CD1c-positive myeloid dendritic cell (primary cell): ENCODE measurements around the gene CBX6.

ENCODE experiments used
- DNase-seq: peaks from one replicate; pipeline ENCODE4 v3.0.0-alpha.2; 2016; ENCODE audit errors: extremely low spot score

CBX6 gene

GRCh38 chr22:38840129-38840528, 31.9 kb downstream of the CBX6 start:
- DNase-seq = no peak

- DNase-seq = no peak
These were observed 32.3 kb downstream of the CBX6 start for GRCh38 chr22:38839686-38840085.

DNA sequence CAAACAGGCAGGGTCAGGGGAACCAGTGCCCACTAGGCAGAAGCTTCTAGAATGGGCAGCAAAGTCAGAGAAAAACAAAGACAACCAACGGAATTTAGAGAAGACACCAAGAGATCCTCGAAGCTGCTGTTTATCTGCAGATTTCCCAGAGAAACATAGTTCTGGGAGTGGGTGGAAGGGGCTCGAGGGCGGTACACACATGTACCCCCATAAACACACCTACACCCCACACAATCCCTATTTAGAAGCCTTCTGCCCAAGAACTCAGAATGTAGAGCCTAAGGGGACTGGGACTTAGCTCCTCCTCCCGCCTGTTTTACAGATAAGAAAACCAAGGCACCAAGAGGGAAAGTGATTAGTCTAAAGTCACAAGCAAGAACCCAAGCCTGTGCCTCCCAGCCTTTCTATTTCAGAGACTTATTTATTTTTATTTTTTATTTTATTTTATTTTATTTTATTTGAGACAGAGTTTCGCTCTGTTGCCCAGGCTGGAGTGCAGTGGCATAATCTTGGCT, 34.5 kb downstream of the CBX6 start:
- no peak for DNase-seq

DNA sequence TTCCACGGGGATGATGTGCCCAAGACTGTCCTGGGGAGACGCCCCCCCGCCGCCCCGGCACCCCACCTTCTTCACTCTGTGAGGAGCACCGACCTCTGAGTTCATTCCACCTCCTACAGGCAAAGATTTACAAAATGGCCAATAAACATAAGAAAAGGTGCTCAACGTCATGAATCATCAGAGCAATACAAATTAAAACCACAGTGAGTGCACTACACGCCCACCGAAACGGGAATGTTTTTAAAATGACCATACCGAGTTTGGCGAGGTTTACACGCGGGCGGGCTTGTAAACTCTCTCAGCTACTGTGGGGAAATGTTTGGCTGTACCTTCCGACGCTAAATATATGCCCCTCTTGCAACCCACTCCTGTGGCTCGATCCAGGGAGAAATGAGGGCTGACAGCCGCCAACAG, 36.1 kb downstream of the CBX6 start:
- DNase-seq = no peak

GRCh38 chr22:38834991-38835390, 37.0 kb downstream of the CBX6 start:
- DNase-seq = no peak

DNA sequence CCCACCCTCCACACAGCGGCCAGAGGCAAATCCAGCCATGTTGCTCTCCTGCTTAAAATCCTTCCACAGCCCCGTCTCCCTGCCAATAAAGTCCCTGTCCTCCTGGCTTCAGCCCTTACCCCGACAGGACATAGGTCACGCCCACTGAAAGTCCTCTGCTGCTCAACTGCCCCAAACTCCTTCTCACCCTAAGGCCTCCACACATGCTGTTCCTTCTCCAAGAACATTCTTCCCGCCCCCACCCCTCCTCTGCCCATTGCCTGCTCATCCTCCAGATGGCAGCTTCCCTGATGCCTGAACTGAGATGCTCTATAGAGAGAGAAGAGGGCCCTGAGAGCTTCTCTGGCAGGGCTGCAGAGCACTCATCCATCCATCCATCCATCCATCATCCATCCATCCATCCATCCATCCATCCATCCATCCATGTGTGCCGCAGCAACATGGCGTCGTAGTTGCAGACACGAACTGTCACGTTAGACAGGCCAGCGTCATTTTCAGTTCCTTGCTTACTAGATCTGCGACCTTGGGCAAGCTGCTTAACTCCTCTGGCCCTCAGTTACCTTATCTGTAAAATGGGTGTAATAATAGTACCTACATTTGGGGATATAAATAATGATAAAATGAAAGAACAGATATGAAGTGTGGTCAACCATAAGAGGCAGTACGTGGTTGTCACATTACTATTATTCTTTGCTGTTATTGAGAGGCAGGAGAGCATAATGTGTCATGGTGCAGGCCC, 37.6 kb downstream of the CBX6 start:
- no peak for DNase-seq

GRCh38 chr22:38833061-38833460, 39.0 kb downstream of the CBX6 start:
- DNase-seq = no peak

- no peak for DNase-seq
These were observed 39.7 kb downstream of the CBX6 start for GRCh38 chr22:38832005-38832978.

DNA sequence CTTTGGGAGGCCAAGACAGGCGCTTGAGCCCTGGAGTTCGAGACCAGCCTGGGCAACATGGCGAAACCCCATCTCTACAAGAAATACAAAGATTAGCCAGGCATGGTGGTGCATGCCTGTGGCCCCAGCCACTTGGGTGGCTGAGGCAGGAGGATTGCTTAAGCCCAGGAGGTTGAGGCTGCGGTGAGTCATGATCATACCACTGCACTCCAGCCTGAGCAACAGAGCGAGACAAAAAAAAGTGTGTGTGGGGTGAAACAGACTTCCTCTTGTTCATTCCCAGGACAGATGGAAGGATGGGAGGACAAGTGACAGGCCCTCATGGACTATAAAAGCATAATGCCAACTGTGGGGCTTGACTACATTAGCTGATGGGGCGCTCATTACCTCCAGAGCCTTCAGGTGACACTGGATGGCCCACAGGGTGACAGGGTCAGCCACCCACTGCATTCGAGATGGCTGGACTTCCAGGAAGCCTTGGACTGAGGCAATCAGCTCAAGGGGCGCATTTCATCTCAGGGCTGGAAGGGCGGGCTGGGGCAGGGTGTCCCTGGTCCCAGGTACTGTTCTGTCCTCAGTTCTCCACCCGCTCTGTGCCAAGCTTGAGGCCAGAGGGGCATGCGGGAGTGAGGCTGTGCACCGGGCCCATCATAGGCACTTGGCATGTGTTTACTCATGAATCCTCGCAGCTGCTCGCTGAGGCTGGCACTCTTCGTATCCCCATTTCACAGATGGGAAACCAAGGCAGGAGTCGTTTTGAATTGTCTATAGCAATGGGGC, 40.7 kb downstream of the CBX6 start:
- peak; percentile 60 for DNase-seq

- no peak for DNase-seq
These were observed 41.2 kb downstream of the CBX6 start for GRCh38 chr22:38830845-38831108.

- DNase-seq = no peak
These were observed 41.8 kb downstream of the CBX6 start for GRCh38 chr22:38830026-38830844.

DNA sequence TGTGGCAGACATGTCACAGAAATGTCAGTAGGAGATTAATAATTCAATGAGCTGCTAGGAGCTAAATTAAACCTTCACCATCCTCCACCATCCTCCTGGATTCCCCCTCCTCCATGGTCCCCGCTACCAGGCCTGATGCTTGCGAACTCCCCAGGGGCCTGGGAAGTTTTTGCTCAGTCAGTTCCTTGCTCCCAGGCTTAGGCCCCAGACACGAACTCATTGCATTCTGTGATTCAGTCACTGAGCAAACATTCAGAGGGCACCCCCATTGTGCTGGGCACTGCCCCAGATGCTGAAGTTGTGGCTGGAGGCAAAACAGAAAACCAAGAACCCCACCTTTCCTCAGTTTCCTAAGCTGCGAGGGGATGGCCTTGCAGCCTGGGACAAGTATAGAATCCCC, 42.5 kb downstream of the CBX6 start:
- no peak for DNase-seq

DNA sequence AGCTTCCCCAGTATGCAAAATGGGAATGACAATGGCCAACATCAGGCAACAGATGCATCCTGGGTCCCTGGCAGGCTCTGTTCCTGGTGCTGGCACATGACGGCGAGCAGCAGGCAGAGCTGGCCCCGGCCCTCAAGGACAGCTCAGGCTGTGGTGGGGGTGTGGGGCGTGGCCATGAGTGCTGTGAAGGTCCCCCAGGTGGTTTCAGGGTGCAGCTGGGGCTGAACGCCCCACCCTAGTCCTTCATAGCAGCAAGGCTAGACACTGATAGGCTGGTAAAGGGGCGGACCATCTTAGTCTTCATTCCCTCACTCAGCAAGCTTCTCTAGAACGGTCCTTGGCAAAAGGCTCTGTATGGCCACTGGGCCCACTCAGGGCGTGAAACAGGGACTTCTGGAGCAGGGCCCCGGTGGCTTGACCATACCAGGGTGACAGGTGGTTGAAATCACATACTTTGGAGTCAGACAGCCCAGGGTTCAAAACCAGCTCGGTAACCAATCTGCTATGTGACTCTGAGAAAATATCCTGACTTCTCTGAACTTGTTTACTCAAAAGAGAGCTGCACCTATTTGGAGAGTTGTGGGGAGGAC, 43.3 kb downstream of the CBX6 start:
- no peak for DNase-seq

DNA sequence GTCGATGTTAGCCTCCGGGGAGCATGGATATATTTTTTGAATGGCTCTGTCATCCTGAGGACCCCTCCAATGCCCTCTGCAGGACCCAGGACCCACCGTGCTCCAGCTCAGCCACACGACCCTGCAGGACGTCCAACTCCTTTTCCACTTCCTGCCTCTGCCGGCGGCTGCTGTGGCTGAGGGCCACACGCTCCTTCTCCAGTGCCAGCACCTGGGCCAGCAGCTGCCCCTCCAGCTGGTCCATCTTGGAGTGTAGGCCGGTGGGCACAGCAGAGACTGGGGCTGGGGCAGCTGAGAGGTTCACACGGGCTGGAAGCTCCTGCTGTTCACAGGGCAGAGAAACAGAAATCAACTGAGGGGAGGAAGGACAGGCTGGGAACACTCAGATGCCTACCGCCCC, 43.8 kb downstream of the CBX6 start:
- no peak for DNase-seq

GRCh38 chr22:38827510-38827909, 44.5 kb downstream of the CBX6 start:
- no peak for DNase-seq

DNA sequence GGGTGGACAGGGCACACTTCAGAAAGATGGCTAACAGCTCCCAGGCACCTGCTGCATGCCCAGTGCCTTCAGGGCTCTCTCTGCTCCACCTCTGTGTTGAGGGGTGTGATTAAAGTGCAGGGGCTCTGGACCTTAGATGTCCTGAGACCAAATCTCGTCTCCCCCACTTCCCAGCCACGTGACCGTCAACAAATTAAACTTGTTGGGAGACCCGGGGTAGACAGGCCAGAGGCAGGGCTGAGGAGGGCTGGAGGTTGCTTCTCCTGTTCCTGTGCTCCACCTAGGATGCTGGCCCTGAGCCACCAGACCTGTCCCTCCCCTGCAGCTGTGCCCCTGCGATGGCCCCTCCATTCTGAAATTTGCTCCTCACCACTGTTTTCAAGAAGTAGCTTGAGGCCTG, 45.2 kb downstream of the CBX6 start:
- no peak for DNase-seq

DNA sequence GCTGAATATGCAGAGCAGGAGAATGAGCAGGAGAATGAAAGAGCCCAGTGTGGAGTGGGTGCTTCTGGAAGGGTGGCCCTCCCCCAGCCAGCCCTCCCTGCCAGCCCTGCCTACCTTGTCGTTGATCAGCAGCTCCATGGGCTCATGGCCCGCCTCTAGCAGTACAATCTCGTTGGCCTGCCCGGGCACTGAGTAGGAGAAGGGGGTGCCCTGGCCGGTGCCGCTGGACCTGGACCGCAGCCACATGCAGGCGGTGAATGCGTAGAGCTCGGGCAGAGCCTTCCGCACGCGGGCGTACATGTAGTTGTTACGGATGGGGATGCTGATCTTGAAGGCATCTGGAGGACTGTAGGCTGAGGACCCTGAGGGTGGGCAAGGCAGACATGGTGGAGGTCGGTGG, 45.6 kb downstream of the CBX6 start:
- no peak for DNase-seq

- peak; percentile 78 for DNase-seq
These were observed 47.4 kb downstream of the CBX6 start for GRCh38 chr22:38824585-38824984.

DNA sequence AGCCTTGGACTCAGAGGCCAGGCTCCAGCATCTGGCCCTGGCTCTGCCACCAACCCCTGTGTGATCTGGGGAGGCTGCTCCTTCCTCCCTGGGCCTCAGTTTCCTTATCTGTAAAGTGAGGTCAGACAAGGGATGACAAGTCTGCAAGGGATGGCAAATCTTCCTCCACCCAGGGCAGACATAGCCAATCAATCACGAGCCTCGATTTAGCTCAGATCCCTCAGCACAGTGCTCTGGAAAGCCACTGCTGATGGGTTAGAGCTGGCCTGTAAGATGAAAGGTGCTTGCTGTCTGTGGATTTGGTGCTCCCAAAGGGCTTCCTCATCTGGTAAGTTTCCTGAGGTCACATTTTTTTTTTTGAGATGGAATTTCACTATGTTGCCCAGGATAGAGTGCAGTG, 48.4 kb downstream of the CBX6 start:
- no peak for DNase-seq

GRCh38 chr22:38823076-38823475, 48.9 kb downstream of the CBX6 start:
- no peak for DNase-seq

DNA sequence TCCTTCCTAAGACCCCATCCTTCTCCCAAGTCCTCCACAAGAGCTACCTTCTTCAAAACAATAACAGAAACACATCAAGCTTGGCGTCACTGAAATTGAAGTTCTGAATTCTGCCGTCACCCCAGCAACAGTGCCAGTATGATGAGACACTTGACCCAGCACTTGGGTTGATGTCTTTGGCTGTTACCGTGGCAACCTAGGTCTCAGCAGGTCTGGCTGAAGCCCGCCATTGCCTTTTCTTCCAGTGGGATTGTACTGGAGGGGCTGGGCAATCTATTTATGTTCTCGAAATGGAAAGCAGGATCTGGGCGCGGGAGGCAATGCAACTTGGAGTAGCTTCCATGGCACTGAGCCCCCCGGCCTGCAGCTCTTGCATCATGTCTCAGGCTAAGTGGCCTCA, 52.0 kb downstream of the CBX6 start:
- no peak for DNase-seq
